Fibroblast of skin of right quadriceps (primary cell): ENCODE data around the gene PIP4K2C.
A peak's percentile ranks its signal among the peaks of the same experiment; 100 is the strongest.
"Not testable (repeated sequence)": the region's sequence is repeated elsewhere in the genome, so short reads cannot be mapped to it uniquely, and the experiment has no call there.

Source experiments
- DNase-seq: peaks from one replicate; pipeline ENCODE4 v3.0.0-alpha.2; 2013

Gene PIP4K2C

GRCh38 chr12:57586128-57586527 is 4.9 kb upstream of the PIP4K2C start:
- DNase-seq: no peak

DNA sequence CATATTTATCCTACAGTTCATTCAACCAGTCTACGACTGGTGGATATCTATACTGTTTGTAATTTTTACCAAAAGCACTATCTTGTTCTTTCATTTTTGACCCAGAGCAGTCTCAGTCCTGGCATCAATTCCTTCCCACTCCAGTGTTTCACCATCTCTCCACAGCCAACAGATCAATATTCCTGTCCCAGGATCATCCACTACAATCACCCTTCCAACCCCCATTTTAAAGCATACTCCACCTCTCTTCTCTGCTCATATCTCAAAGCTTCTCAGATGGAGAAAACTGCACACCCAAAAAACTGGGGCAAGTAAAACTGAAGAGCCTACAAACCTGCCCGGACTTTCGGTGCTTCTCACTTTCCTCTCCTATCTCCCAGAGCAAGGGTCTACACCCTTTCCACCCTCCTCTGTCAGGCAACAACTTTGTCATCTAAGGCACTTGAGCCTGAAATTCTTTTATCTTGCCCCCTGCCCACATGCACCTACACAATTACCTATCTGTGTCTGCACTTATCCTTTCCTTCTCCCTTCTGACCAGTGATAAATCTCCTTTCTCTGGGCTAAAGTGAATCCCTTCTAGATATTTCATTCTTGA is 4.1 kb upstream of the PIP4K2C start:
- no peak for DNase-seq

- DNase-seq: not testable (repeated sequence)
Measured at GRCh38 chr12:57588951-57589610, 1.9 kb upstream of the PIP4K2C start.

DNA sequence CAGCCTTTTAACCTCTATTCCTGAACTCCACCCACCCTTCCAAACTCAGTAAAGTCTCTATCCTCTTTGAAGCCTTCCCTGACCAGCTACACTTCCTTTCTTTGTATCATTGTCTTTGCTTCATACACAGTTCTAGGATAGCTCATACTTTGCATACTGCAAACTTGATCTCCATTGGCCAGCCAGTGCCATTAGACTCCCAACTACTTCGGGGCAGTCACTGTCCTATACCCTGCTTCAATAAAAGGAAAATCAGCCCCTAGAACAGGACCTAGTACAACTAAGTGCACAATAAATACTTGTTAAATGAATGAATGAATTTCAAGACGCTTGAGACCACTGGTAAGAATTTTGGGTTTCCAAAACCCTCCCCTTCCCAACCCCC is 521 bp upstream of the PIP4K2C start:
- DNase-seq: no peak

- DNase-seq: no peak
Measured at GRCh38 chr12:57591782-57592325, 862 bp downstream of the PIP4K2C start.

- no peak for DNase-seq
Measured at GRCh38 chr12:57592551-57593165, 1.7 kb downstream of the PIP4K2C start.

- no peak for DNase-seq
Measured at GRCh38 chr12:57593187-57593586, 2.2 kb downstream of the PIP4K2C start.

- DNase-seq: no peak
Measured at GRCh38 chr12:57600395-57600794, 9.4 kb downstream of the PIP4K2C start.

DNA sequence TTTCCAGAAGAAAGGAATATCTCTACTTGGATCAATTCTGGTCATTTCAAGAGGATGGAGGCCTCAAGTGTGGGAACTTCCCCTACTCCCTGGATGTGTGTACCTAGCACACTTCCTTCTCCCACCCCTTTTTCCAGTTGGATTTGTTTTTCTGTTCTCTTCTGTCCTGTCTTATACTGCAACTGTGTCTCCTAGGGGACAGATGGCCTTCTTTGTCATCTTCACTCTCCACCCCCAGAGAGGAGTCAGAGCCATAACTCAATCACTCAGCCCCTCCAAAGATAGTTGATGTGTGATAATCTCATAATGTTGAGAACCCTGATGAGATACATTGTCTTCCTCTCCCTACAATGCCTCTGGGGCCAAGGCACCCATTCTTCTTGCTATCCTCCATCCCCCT is 11.6 kb downstream of the PIP4K2C start:
- DNase-seq: no peak

DNA sequence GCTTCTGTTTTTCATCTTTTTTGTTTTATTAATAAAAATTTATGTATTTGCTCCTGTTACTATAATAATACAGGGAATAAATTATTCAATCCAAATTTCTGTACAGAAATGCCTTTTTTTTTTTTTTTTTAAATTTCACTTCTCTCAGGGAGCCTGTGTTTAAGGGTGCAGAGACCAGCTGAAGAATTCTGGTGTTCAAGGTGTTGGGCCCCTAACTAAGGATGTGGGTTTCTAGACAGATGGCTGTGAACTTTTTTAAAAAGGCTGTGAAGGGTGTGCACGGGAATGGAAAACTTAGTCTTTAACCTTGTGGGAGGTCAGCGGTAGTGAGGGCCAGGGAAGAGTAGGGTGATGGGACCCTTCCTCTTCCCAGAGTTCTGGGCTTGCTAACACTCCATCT is 12.3 kb downstream of the PIP4K2C start:
- no peak for DNase-seq

DNA sequence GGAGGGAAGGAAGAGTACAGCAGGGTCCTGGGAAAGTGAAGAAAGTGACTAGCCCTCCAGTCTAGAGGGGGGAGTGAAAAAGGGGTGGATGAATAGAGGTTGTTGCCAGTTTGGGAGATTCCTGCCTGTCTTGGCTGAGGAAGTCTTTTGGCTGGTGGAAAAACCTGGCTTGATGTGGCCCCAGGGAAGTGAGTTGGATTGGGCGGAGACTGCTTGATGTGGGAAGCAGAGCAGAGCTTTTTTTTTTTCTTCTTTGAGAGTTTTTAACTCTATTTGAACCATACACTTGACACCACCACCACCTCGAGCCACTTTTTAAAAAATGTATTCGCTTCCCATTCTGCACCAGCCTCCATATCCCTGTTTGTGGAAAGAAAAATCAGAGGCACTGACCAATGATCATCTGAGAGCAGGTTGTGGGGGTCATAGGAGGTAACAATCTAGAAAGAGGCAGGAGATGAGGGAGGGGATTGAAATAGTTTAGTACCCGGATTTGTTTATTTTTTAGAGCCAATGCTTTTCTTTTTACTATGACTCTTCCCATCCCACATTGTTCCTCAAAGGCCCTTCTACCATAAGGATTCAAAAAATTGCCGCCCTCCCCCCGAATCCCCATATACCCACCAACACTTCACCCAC is 12.9 kb downstream of the PIP4K2C start:
- DNase-seq: peak; percentile 37

- peak; percentile 36 for DNase-seq
Measured at GRCh38 chr12:57604454-57604991, 13.5 kb downstream of the PIP4K2C start, which contains the start of gene DTX3. DTX3 (plus strand) TSS chr12:57604824; CDS start chr12:57606518, 1,694 bp downstream.

- no peak for DNase-seq
Measured at GRCh38 chr12:57604992-57605810, 14.2 kb downstream of the PIP4K2C start.

- DNase-seq: no peak
Measured at GRCh38 chr12:57605811-57606311, 14.9 kb downstream of the PIP4K2C start.

DNA sequence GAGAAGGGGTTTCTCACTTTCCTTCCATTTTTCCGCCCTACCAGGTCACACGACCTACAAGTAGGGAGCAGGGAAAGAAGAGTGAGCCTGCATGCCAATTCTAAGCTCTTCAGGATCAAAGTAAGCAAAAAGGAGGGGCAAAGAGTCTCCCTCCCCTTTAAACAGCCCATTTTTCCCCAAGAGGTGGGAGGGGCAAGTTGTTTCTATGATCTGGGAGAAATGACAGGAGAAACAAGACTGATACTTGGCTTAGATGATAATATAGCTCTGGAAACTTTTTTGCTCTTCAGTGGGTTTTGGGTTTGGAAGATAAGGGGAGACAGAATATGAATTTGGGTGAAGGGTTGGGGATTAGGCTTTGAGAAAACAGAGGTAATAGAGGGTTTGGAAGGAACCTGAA is 15.4 kb downstream of the PIP4K2C start:
- no peak for DNase-seq

- no peak for DNase-seq
Measured at GRCh38 chr12:57606821-57607220, 15.8 kb downstream of the PIP4K2C start.

DNA sequence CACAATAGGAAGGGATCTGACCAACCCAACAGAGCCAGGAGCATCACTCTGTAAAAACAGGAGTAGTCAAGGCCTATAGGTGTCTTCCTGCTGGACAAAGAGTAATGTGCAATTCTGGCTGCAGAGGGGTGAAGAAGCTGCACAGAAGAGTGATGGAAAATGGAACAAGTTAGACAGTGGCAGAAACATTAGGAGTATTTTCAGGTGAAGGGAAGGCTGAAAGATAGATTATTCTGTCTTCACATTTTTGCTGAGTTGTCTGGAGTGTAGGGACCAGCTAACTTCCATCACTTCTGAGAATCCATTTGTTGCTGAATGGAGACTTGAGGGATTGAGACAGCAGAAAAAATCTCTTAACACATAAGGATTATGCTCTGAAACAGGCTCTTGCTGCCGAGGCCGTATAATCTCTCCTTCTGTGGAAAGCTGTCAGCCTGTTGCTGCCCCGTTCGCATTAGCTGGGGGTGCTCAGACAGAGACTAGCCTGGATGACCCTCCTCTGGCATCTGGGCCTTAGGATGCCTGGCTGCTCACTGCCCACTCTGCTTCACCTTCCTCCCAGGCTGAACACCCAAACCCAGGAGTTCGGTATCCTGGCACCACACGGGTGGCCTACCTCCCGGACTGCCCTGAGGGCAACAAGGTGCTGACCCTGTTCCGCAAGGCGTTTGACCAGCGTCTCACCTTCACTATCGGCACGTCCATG is 17.1 kb downstream of the PIP4K2C start:
- DNase-seq: no peak

DNA sequence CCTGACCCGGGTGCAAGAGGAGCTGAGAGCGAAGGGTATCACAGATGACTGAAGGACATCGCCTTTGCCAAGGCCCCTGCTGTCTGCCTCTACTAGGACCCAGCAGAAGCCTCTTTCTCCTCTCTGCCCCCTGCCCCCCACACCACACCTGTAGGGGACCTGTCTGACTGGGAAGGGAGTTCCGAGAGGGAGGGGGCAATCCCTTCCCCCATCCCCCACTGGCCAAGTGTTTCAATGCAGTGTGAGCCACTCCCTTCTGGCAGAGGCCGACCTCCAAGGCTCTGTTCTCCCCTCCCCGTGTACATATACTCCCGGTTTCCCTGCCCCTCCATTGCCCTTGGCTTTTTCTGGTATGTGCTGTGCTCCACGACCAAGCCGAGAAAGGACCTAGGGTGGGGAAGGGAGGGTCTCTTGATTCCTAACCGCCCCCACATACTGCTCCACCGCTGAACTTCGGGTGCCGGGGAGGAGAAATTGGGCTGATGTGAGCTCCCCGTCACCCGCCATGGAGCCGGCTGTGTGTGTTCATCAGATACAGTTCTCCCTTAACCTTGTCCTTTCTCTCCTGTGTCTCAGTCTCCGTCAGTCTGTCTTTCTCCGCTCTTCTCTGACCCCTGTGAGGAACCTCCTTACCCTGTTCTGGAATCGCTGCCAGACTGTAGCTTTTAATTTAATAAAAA is 18.2 kb downstream of the PIP4K2C start:
- DNase-seq: no peak

DNA sequence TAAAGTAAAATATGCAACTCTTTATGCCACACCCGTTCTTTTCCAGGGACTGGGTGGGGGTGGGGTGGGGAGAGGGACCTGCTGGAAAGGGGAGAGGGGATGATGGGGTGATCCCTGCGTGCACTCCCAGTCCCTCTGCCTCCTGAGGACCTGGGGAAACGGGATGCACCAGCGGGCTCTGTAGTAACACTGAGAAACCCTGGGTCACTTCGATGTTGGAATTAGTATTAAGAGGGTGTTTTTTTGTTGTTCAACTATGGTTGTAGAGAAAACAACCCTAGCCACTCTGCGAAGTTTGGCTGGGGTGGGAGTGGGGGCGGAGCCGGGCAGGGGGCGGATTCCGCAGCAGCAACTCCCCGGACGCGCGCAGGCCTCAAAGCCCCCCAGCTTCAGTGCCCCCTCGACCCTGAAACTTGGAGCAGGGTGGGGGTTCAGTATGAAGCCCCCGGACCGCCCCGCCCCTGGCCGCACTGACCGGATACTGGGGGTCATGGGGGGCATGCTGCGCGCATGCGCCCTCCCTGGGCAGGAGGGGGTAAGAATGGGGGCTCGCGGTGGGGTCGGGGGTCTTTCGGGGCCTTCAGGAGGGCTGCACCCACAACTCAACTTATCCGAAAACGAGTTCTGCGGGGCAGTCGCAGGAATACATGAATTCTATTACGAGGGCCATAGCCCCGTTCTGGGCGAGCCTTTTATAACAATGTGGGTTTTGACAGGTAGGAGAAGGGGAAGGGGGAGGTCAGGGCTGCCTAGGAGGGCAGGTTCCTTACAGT is 19.0 kb downstream of the PIP4K2C start:
- no peak for DNase-seq

- peak; percentile 21 for DNase-seq
Measured at GRCh38 chr12:57610554-57611107, 19.6 kb downstream of the PIP4K2C start.
